ENCODE data around the gene NOVA1.

Gene NOVA1

GRCh38 chr14:26444822-26445221 is 153.0 kb downstream of the NOVA1 start:
- Histone ChIP-seq H3K9ac (ENCODE audit: low read depth, low read length) (no peak overlapping the region), H3K27ac (ENCODE audit: low read depth, low read length) (no peak overlapping the region), H3K9me3 (ENCODE audit: insufficient read depth, low read depth, low read length) (no peaks in the 10 kb centered on the region), H3K4me3 (ENCODE audit: low read length) (no peak overlapping the region), H3K36me3 (ENCODE audit: insufficient read depth, low read length) (no peaks in the 10 kb centered on the region), H3K4me1 (ENCODE audit: insufficient read depth, low read length) (no peaks in the 10 kb centered on the region), H3K27me3 (ENCODE audit: insufficient read depth, low read length) (no peaks in the 10 kb centered on the region)
- 98% methylated on average over 3 of the region's 3 CpGs for WGBS

- Histone ChIP-seq H3K36me3 (ENCODE audit: insufficient read depth, low read length) (no peaks in the 10 kb centered on the region), H3K27me3 (ENCODE audit: insufficient read depth, low read length) (no peaks in the 10 kb centered on the region), H3K9me3 (ENCODE audit: insufficient read depth, low read depth, low read length) (no peaks in the 10 kb centered on the region), H3K9ac (ENCODE audit: low read depth, low read length) (no peak overlapping the region), H3K4me1 (ENCODE audit: insufficient read depth, low read length) (no peaks in the 10 kb centered on the region), H3K4me3 (ENCODE audit: low read length) (no peak overlapping the region), H3K27ac (ENCODE audit: low read depth, low read length) (no peak overlapping the region)
- WGBS, result 91% methylated on average over 1 of the region's 2 CpGs
Observed at GRCh38 chr14:26443654-26444053, 154.2 kb downstream of the NOVA1 start.

GRCh38 chr14:26429205-26429604 is 168.6 kb downstream of the NOVA1 start:
- no peak overlapping the region for H3K9ac ChIP-seq (ENCODE audit: low read depth, low read length)
- no peak overlapping the region for H3K27ac ChIP-seq (ENCODE audit: low read depth, low read length)
- H3K27me3 ChIP-seq (ENCODE audit: insufficient read depth, low read length), result no peaks in the 10 kb centered on the region
- H3K36me3 ChIP-seq (ENCODE audit: insufficient read depth, low read length), result no peaks in the 10 kb centered on the region
- no peak overlapping the region for H3K4me3 ChIP-seq (ENCODE audit: low read length)
- no peaks in the 10 kb centered on the region for H3K9me3 ChIP-seq (ENCODE audit: insufficient read depth, low read depth, low read length)
- H3K4me1 ChIP-seq (ENCODE audit: insufficient read depth, low read length), result no peaks in the 10 kb centered on the region

- Histone ChIP-seq H3K27me3 (ENCODE audit: insufficient read depth, low read length) (no peaks in the 10 kb centered on the region), H3K9me3 (ENCODE audit: insufficient read depth, low read depth, low read length) (no peaks in the 10 kb centered on the region), H3K27ac (ENCODE audit: low read depth, low read length) (no peak overlapping the region), H3K4me3 (ENCODE audit: low read length) (no peak overlapping the region), H3K4me1 (ENCODE audit: insufficient read depth, low read length) (no peaks in the 10 kb centered on the region), H3K9ac (ENCODE audit: low read depth, low read length) (no peak overlapping the region), H3K36me3 (ENCODE audit: insufficient read depth, low read length) (no peaks in the 10 kb centered on the region)
- WGBS, result 85% methylated on average over 3 of the region's 5 CpGs
Observed at GRCh38 chr14:26427097-26427496, 170.7 kb downstream of the NOVA1 start.

GRCh38 chr14:26424537-26424936 is 173.3 kb downstream of the NOVA1 start:
- Histone ChIP-seq H3K4me1 (ENCODE audit: insufficient read depth, low read length) (no peaks in the 10 kb centered on the region), H3K9me3 (ENCODE audit: insufficient read depth, low read depth, low read length) (no peaks in the 10 kb centered on the region), H3K27me3 (ENCODE audit: insufficient read depth, low read length) (no peaks in the 10 kb centered on the region), H3K9ac (ENCODE audit: low read depth, low read length) (no peak overlapping the region), H3K36me3 (ENCODE audit: insufficient read depth, low read length) (no peaks in the 10 kb centered on the region), H3K4me3 (ENCODE audit: low read length) (no peak overlapping the region), H3K27ac (ENCODE audit: low read depth, low read length) (no peak overlapping the region)
- 89% methylated on average over 2 of the region's 2 CpGs for WGBS

GRCh38 chr14:26415618-26416123 is 182.2 kb downstream of the NOVA1 start:
- 91% methylated on average over 6 of the region's 7 CpGs for WGBS
- Histone ChIP-seq H3K9ac (ENCODE audit: low read depth, low read length) (no peak overlapping the region), H3K4me3 (ENCODE audit: low read length) (no peak overlapping the region), H3K27ac (ENCODE audit: low read depth, low read length) (no peak overlapping the region), H3K36me3 (ENCODE audit: insufficient read depth, low read length) (no peaks in the 10 kb centered on the region), H3K4me1 (ENCODE audit: insufficient read depth, low read length) (no peaks in the 10 kb centered on the region; the same call in 1 of the 2 replicates), H3K27me3 (ENCODE audit: insufficient read depth, low read length) (no peaks in the 10 kb centered on the region), H3K9me3 (ENCODE audit: insufficient read depth, low read depth, low read length) (no peaks in the 10 kb centered on the region)

- no peaks in the 10 kb centered on the region for H3K9me3 ChIP-seq (ENCODE audit: insufficient read depth, low read depth, low read length)
Observed at GRCh38 chr14:26414926-26415325, 182.9 kb downstream of the NOVA1 start.

GRCh38 chr14:26414103-26414502 is 183.7 kb downstream of the NOVA1 start:
- no peak overlapping the region for H3K9ac ChIP-seq (ENCODE audit: low read depth, low read length)
- no peak overlapping the region for H3K4me3 ChIP-seq (ENCODE audit: low read length)
- WGBS, result 93% methylated on average over 1 of the region's 1 CpG
- no peaks in the 10 kb centered on the region for H3K27me3 ChIP-seq (ENCODE audit: insufficient read depth, low read length)
- H3K36me3 ChIP-seq (ENCODE audit: insufficient read depth, low read length), result no peaks in the 10 kb centered on the region
- no peaks in the 10 kb centered on the region for H3K9me3 ChIP-seq (ENCODE audit: insufficient read depth, low read depth, low read length)
- no peak overlapping the region for H3K27ac ChIP-seq (ENCODE audit: low read depth, low read length)
- no peaks in the 10 kb centered on the region; the same call in 1 of the 2 replicates for H3K4me1 ChIP-seq (ENCODE audit: insufficient read depth, low read length)

More at GRCh38 chr14:26414926-26415325, 182.9 kb downstream of the NOVA1 start:
- Histone ChIP-seq H3K27me3 (ENCODE audit: insufficient read depth, low read length) (no peaks in the 10 kb centered on the region), H3K36me3 (ENCODE audit: insufficient read depth, low read length) (no peaks in the 10 kb centered on the region), H3K9ac (ENCODE audit: low read depth, low read length) (no peak overlapping the region), H3K4me1 (ENCODE audit: insufficient read depth, low read length) (no peaks in the 10 kb centered on the region; the same call in 1 of the 2 replicates), H3K27ac (ENCODE audit: low read depth, low read length) (no peak overlapping the region), H3K4me3 (ENCODE audit: low read length) (no peak overlapping the region)

GRCh38 chr14:26412421-26412820 is 185.4 kb downstream of the NOVA1 start:
- no peaks in the 10 kb centered on the region; the same call in 1 of the 2 replicates for H3K4me1 ChIP-seq (ENCODE audit: insufficient read depth, low read length)
- H3K9ac ChIP-seq (ENCODE audit: low read depth, low read length), result no peak overlapping the region
- no peaks in the 10 kb centered on the region for H3K27me3 ChIP-seq (ENCODE audit: insufficient read depth, low read length)
- H3K36me3 ChIP-seq (ENCODE audit: insufficient read depth, low read length), result no peaks in the 10 kb centered on the region
- H3K27ac ChIP-seq (ENCODE audit: low read depth, low read length), result no peak overlapping the region
- H3K9me3 ChIP-seq (ENCODE audit: insufficient read depth, low read depth, low read length), result no peaks in the 10 kb centered on the region
- 68% methylated on average over 3 of the region's 3 CpGs for WGBS
- no peak overlapping the region for H3K4me3 ChIP-seq (ENCODE audit: low read length)

GRCh38 chr14:26410189-26410685 is 187.6 kb downstream of the NOVA1 start:
- H3K9ac ChIP-seq (ENCODE audit: low read depth, low read length), result no peak overlapping the region
- no peak overlapping the region for H3K4me3 ChIP-seq (ENCODE audit: low read length)
- no peaks in the 10 kb centered on the region; the same call in 1 of the 2 replicates for H3K4me1 ChIP-seq (ENCODE audit: insufficient read depth, low read length)
- no peaks in the 10 kb centered on the region for H3K36me3 ChIP-seq (ENCODE audit: insufficient read depth, low read length)
- no peak overlapping the region for H3K27ac ChIP-seq (ENCODE audit: low read depth, low read length)
- H3K27me3 ChIP-seq (ENCODE audit: insufficient read depth, low read length), result no peaks in the 10 kb centered on the region
- no peaks in the 10 kb centered on the region for H3K9me3 ChIP-seq (ENCODE audit: insufficient read depth, low read depth, low read length)

GRCh38 chr14:26404927-26405326 is 192.9 kb downstream of the NOVA1 start:
- Histone ChIP-seq H3K36me3 (ENCODE audit: insufficient read depth, low read length) (no peaks in the 10 kb centered on the region), H3K4me1 (ENCODE audit: insufficient read depth, low read length) (peaks cover 13% of the 10 kb centered on the region; the same call in 1 of the 2 replicates), H3K9ac (ENCODE audit: low read depth, low read length) (no peak overlapping the region), H3K27me3 (ENCODE audit: insufficient read depth, low read length) (no peaks in the 10 kb centered on the region), H3K9me3 (ENCODE audit: insufficient read depth, low read depth, low read length) (no peaks in the 10 kb centered on the region), H3K27ac (ENCODE audit: low read depth, low read length) (no peak overlapping the region), H3K4me3 (ENCODE audit: low read length) (no peak overlapping the region)
- WGBS, result 90% methylated on average over 7 of the region's 7 CpGs

GRCh38 chr14:26403760-26404159 is 194.1 kb downstream of the NOVA1 start:
- Histone ChIP-seq H3K4me1 (ENCODE audit: insufficient read depth, low read length) (peaks cover 13% of the 10 kb centered on the region; the same call in 1 of the 2 replicates), H3K36me3 (ENCODE audit: insufficient read depth, low read length) (no peaks in the 10 kb centered on the region), H3K9ac (ENCODE audit: low read depth, low read length) (no peak overlapping the region), H3K9me3 (ENCODE audit: insufficient read depth, low read depth, low read length) (no peaks in the 10 kb centered on the region), H3K4me3 (ENCODE audit: low read length) (no peak overlapping the region), H3K27ac (ENCODE audit: low read depth, low read length) (no peak overlapping the region), H3K27me3 (ENCODE audit: insufficient read depth, low read length) (no peaks in the 10 kb centered on the region)
- WGBS, result 54% methylated on average over 3 of the region's 3 CpGs
